Ishikawa (cell line): ENCODE measurements around the gene VEGFC.

Experiments used
- CEBPB ChIP-seq: IDR thresholded peaks from 2 replicates; pipeline ENCODE4 v1.6.1; 2012
- CREB1 ChIP-seq: IDR thresholded peaks from 2 replicates; pipeline ENCODE4 v1.6.1; 2012; ENCODE audit warnings: low read depth
- EGR1 ChIP-seq: IDR thresholded peaks from 2 replicates; pipeline ENCODE4 v1.6.1; 2012
- EP300 ChIP-seq: IDR thresholded peaks from 2 replicates; pipeline ENCODE4 v1.6.1; 2012; ENCODE audit warnings: borderline replicate concordance
- FOXM1 ChIP-seq: IDR thresholded peaks from 2 replicates; pipeline ENCODE4 v1.6.1; 2012; ENCODE audit warnings: low read depth, borderline replicate concordance
- NFIC ChIP-seq: IDR thresholded peaks from 2 replicates; pipeline ENCODE4 v1.6.1; 2012
- RAD21 ChIP-seq: IDR thresholded peaks from 2 replicates; pipeline ENCODE4 v1.6.1; 2012; ENCODE audit warnings: low read depth
- TAF1 ChIP-seq: IDR thresholded peaks from 2 replicates; pipeline ENCODE4 v1.6.1; 2012; ENCODE audit warnings: low read depth, mild to moderate bottlenecking
- TCF12 ChIP-seq: IDR thresholded peaks from 2 replicates; pipeline ENCODE4 v1.6.1; 2012; ENCODE audit warnings: low read depth
- TEAD4 ChIP-seq: IDR thresholded peaks from 2 replicates; pipeline ENCODE4 v1.6.1; 2012
- YY1 ChIP-seq: IDR thresholded peaks from 2 replicates; pipeline ENCODE4 v1.6.1; 2012; ENCODE audit warnings: low read depth
- ZBTB7A ChIP-seq: IDR thresholded peaks from 2 replicates; pipeline ENCODE4 v1.6.1; 2012; ENCODE audit warnings: low read depth
- TF ChIP-seq, protein P1 (sequence below): IDR thresholded peaks from 2 replicates; pipeline ENCODE4 v1.6.1; 2012
- TF ChIP-seq, protein P2 (sequence below): IDR thresholded peaks from 2 replicates; pipeline ENCODE4 v1.6.1; 2012; ENCODE audit warnings: low read depth, mild to moderate bottlenecking
- TF ChIP-seq, protein P3 (sequence below): IDR thresholded peaks from 2 replicates; pipeline ENCODE4 v1.6.1; 2012

VEGFC gene

DNA sequence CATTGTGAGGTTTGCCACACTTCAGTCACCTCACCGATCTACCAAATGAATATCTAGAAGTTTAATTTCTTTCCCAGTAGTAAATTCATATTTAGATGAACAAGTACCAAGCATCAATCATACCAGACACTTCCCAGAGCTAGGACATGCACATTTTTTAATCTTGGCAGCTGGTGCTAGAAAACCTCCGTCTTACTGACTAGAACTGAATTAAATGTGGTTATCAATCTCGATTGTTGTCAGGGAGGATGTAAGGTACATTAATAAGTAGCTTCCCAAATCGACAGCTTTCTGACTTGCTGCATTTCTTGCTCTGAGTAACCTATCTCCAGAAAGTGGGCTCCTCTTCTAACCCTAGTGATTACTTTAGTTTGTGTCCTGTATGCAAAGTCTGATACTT is 34.4 kb downstream of the VEGFC start:
- no peak for TF ChIP-seq EGR1
- TF ChIP-seq TEAD4, result no peak
- TF ChIP-seq FOXM1, result no peak
- TF ChIP-seq, protein P1, sequence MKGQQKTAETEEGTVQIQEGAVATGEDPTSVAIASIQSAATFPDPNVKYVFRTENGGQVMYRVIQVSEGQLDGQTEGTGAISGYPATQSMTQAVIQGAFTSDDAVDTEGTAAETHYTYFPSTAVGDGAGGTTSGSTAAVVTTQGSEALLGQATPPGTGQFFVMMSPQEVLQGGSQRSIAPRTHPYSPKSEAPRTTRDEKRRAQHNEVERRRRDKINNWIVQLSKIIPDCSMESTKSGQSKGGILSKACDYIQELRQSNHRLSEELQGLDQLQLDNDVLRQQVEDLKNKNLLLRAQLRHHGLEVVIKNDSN, result no peak
- TF ChIP-seq YY1, result no peak
- TF ChIP-seq CREB1, result no peak
- TF ChIP-seq TAF1, result no peak
- no peak for TF ChIP-seq CEBPB
- no peak for TF ChIP-seq EP300
- TF ChIP-seq TCF12, result no peak
- TF ChIP-seq, protein P2, sequence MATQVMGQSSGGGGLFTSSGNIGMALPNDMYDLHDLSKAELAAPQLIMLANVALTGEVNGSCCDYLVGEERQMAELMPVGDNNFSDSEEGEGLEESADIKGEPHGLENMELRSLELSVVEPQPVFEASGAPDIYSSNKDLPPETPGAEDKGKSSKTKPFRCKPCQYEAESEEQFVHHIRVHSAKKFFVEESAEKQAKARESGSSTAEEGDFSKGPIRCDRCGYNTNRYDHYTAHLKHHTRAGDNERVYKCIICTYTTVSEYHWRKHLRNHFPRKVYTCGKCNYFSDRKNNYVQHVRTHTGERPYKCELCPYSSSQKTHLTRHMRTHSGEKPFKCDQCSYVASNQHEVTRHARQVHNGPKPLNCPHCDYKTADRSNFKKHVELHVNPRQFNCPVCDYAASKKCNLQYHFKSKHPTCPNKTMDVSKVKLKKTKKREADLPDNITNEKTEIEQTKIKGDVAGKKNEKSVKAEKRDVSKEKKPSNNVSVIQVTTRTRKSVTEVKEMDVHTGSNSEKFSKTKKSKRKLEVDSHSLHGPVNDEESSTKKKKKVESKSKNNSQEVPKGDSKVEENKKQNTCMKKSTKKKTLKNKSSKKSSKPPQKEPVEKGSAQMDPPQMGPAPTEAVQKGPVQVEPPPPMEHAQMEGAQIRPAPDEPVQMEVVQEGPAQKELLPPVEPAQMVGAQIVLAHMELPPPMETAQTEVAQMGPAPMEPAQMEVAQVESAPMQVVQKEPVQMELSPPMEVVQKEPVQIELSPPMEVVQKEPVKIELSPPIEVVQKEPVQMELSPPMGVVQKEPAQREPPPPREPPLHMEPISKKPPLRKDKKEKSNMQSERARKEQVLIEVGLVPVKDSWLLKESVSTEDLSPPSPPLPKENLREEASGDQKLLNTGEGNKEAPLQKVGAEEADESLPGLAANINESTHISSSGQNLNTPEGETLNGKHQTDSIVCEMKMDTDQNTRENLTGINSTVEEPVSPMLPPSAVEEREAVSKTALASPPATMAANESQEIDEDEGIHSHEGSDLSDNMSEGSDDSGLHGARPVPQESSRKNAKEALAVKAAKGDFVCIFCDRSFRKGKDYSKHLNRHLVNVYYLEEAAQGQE, result no peak
- TF ChIP-seq, protein P3, sequence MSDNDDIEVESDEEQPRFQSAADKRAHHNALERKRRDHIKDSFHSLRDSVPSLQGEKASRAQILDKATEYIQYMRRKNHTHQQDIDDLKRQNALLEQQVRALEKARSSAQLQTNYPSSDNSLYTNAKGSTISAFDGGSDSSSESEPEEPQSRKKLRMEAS, result no peak
- no peak for TF ChIP-seq ZBTB7A
- no peak for TF ChIP-seq NFIC
- no peak for TF ChIP-seq RAD21

DNA sequence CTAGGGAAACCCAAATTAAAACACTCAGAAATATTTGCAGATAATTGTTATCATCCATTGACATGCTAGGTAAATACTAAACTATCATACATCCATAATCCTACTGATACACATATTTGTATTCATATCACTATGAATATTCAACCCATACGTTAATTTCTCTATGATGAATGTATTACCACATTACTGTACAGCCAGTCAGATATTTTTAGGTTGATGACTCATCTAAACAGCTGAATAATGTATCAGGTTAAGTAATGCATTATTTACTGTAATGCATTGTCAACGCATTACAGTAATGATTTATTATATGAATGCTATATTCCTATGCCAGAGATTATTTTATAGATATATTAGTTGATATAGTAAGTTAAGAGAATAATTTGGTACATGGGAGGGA is 37.1 kb downstream of the VEGFC start:
- TF ChIP-seq TEAD4 (no peak), RAD21 (no peak), CEBPB (no peak), NFIC (no peak), TCF12 (no peak), ZBTB7A (no peak), FOXM1 (no peak), YY1 (no peak), EGR1 (no peak), TAF1 (no peak), CREB1 (no peak), EP300 (no peak)
- TF ChIP-seq, protein P3, result no peak
- TF ChIP-seq, protein P2, result no peak

DNA sequence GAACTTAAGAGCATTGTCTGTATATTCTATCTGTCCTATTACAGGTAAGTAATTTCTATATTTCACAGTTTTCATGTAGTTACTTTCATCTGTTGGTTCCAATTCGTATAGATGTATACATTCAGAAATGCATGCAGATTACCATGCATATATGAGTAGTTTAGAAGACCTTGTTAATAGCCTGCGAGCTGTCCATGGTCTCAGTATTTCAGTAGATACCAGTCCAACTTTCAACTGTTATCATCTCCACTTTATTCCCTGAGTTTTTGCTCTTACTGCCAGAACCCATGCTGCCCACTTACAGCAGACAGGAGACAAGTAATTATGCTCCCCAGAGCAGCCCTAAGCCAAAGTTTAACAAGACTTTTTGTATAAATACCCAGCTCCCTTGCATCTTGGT is 37.7 kb downstream of the VEGFC start:
- TF ChIP-seq, protein P2, result peak; percentile 54; the same call in 1 of the 2 replicates
- TF ChIP-seq EGR1 (no peak), ZBTB7A (no peak), EP300 (no peak), TAF1 (no peak), RAD21 (no peak), NFIC (no peak)
- TF ChIP-seq, protein P3, result no peak

DNA sequence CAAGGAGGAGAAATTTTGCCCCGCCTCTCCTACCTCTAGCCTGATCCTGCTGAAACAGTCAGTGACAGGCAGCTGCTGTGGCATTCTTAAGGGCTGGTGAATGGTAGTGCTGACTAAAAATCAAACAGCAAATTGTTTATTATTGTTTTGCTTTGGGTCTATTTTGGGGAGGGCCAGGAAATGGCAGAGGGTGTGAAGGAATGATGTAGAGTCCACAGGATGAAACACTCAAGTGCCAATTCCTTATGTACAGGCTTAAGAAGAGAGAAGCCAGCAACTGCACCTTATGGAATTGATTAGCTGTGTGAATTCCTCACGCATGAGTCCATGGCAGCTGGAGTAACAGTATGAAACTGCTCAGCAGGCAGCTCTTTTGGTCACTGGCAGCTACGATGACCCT is 39.7 kb downstream of the VEGFC start:
- TF ChIP-seq, protein P3, result no peak
- TF ChIP-seq EGR1 (no peak), TCF12 (no peak), RAD21 (no peak), CEBPB (no peak), CREB1 (no peak), TAF1 (no peak), NFIC (no peak), ZBTB7A (no peak)
- TF ChIP-seq, protein P1, result no peak
- TF ChIP-seq, protein P2, result no peak
